ENCODE measurements around the gene DSCAM.

The DSCAM gene

DNA sequence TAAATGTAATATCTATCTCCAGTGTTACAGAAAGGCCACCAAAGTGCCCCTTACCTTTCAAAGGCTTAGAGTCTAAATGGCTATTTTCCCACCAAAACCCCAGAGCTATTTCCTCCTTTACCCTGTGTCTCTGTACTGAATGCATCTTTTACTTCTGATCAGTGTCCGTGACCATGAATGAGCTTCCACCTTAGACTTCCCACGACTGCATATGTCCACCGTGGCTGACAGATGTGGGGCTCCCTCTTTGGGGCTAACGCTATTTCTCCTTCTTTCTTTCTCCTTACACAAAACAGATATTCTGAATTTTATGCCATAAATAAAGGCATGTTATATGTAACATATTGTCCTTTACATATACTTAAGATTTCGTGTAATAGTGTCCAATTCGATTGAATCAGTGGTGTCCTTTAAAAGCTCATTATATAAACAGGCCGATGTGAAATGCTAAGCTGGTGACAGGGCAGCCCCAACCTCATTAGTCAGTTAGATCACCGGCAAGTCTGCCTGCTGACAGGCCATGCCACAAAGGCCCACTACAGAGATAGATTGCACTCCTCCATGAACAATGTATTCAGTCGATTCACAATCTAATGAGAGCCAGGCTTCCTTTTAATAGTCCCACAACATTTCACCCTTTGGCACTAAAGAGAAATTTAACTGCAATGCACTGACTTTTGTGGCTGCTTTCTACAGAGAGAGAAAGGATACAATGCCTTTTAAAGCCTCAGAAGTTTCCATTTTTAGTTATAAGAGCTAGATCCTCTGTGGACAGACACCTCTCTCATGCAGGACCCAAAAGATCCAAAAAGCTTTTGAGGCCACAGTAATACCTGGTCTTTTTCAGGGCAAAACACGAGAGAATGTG, 681.8 kb downstream of the DSCAM start:
- DNase-seq: peak; percentile 48

DNA sequence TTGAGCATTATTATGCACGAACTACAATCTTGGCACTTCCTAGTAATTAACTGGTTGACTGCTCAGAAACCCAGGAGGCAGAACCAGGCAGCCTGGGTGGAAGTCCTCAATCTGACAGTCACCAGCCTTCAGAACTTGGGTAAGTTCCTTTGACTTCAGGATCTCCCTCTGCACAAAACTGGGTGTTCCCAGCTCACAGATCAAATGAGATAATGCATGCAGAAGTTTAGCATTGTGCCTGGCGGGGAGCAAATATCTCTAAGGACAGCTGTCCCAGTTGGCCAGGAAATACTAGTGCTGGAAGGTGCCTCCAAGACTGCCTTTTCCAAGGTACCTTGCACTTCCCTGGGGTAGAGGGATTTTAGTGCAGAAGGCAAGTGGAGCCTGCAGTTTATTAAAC, 684.9 kb downstream of the DSCAM start:
- DNase-seq: no peak

DNA sequence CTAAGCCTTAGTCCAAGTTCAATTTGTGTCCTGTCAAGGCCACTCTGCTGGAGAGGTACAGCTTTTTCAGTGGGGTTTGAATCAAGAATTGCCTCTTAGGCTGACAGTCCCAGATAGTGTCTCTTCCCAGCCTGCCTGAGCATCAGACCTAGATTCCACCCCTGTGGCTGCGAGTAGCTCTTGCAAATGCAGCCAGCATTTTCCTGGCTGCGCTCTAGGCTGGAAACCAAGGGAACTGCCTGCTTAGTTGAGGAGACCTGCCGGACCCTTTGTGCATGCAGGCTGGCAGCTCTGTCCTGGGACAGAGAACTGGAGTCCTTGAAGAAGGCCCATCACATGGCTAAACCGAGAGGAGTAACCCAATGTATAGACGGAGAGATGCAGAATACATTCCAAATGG, 686.0 kb downstream of the DSCAM start:
- no peak for DNase-seq

DNA sequence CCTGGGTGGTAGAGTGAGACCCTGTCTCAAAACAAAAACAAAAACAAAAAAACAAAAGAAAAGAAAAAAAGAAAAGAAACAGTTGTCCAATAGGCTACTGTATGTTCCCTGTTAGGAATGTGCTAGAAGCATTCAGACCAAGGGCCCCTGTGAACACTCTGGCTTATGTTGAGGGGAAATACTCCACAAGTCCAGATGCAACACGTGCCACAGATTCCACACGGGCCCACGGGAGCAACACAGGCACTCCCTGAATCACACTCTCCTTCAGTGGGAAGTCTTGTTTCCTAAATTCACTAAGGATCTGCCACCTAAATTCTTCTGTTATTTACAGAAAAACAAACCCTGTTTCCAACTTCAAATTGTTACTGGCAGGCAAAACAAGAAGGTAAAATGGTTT, 688.6 kb downstream of the DSCAM start:
- peak; percentile 18 for DNase-seq

DNA sequence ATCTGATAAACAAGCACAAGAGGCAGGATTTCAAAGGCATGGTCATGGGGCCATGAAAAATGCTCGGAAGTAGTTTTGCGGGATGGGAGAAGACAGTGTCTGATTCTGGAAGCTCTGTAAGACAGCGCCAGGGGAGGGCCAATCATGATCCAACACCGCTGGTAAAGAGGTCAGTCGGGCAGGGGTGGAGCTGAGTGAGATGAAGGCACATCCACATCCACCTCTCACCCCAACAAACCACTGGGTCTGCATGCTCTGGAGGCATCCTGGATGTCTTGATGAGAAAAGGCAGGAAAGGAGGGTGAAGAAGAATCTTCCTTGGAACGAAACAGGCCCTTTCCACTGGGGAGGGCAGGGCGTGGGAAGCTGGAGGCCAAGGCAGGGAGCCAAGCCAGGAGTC, 691.4 kb downstream of the DSCAM start:
- no peak for DNase-seq

DNA sequence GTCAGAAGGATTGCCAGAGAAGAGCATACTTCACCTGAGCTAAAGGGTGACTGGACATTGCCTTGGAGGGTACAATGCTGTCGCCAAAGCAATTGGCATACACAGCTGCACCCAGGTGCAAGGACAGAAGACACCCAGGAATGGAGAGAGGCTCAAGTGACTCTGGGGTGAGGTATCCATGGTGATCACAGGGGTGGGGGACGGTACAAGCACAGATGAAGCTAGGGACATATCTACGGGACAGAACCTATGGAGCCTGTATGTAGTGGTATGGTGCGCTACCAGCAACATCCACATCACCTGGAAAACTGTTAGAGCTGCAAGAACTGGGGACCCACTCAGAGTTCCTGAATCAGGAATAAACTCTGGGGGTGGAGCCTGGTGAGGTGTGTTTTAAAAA, 693.6 kb downstream of the DSCAM start:
- no peak for DNase-seq

DNA sequence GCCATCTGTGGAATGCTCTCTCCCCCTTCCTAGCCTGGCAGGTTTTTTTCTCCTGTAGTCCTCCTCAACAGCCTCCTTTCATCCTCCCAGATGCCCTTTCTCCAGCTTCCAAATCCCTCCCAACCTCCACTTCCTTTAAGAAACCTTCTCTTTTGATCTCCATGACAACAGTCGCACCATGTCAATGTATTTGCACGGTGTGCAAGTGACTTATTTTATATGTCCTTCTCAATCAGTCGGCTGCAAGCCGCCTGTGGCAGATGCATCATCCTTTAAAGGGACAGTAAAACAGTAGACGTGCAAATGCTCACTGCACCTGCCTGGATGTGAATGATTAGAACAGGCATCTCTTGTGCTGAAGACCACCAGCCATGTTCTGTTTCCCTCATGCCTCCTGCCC, 694.5 kb downstream of the DSCAM start:
- DNase-seq: no peak

DNA sequence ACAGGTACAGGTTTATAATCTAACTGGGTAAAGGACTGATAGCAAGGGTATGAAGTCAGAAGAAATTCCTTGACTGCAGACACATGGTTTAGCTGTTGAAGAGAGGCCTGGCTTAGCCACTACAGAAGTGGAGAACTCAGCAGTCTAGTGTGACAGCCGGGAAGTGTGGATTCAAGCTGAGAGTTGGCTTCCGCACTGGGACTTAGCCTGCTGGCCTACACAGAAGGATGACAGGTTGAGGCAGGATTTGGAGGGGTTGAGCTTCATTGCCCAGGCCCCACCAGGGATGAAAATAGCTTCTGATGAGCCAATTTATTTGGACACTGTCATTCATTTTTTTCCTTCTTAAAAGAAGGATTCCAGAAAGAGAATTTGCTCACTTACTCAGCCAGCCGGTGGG, 695.3 kb downstream of the DSCAM start:
- DNase-seq: no peak

DNA sequence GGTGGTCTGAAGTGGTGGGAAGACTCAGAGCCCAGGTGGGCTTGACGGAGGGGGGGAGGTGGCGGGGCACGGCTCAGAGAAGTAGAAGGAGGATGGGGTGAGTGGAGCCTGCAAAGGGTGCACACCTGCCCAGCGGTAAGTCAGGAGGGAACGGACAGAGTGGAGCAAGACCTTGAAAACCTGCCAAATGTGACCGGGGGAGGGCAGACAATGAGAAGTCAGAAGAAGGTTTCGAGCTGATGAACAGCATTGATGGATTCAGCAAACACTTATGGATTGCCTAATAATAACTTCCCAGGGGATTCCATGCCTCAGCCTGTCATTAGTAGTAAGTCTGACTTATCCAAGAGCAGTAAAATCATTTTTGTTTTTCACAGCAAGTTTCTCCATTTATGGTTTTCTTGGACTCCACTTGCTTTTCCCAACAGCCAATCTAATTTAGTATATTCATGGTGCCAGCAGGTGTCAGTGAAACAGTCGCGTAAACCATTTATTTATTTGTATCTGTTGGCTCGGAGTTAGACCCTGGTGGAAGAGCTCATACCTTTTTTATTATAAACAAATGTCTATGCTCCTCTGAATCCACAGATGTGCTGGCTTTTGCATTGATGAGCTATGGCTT, 700.6 kb downstream of the DSCAM start:
- DNase-seq: no peak

DNA sequence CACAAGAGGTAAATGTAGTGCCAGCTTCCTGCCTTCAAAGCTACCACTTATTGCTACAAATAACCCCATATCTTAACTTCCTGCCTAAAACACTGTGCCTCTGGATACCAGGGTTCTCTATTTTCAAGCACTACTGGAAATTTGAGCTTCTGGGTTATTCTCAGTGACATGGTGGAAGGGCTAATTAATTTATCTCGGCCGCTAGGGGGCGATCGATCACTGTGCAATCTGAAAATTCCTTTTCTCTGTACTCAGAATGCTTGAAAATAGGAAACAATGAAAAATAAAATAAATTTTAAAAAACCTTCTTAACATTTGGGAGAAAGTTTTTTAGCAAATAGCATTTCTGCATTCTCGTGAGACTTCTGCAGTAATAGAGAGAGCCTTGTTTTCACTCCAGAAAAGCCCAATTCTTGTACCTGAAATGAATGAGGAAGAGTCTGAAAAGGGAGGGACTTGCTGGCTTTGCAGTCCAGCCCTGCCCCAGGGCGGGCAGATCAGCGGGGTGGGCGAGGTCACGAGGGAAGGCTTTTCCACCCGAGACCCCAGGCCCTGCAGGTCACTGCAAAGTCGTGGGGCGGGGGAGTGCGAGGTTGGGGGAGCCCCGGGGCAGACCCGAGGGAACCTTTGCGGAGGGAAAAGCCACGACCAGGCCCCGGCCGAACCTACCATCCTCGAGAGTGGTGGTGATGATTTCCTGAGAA, 703.0 kb downstream of the DSCAM start:
- DNase-seq: peak; percentile 40

DNA sequence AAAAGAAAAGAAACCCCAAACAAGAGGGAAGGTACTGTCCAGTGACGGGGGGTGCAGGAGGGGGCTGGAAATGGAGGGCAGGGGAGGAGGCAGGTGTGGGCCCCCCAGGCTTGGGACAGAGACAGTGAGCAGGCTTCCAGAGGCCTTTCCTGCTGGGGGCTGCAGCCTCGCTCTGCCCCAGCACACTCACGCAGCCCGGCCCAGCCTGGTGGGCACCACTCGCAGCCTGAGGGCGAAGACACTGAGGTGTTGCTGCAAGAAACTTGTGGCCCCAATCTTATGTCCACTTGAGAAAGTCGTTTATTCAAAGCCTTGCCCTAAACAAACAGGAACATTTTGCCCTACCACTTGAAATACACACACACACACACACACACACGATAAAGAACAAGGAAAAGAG, 705.3 kb downstream of the DSCAM start:
- no peak for DNase-seq

DNA sequence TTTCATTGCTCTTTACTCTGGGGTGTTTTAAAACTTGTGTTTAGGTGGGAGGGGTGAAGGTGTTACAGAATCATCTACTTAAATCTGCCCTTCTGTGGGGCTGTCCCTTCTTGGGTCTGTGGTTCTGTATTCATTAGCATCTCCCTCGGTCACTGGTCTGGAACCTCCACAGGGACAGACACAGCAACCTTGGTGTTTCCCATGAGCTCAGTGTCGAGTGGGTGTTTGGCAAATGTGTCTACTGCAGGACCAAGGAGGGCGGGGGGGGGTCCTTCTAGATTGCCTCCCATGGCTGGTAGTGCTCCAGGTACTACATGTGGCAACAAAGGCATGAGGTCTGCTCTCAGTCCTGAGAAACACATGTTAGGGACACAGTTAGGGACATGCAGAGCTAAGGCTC, 706.3 kb downstream of the DSCAM start:
- DNase-seq: no peak

DNA sequence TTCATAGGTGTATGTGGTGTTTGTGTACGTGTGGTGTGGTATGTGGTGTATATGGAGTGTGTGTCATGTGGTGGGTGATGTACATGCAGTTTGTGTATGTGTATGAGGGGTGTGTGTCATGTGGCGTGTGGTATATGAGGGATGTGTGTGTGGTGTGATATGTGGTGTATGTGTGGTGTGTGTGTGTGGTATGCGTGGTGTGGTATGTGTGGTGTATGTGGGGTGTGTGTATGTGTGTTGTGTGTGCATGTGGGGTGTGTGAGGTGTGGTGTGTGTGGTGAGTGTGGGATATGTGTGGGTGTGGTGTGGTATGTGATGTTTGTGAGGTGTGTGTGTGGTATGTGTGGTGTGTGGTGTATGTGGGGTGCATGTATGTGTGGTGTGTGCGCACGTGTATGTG, 707.3 kb downstream of the DSCAM start:
- no peak for DNase-seq

DNA sequence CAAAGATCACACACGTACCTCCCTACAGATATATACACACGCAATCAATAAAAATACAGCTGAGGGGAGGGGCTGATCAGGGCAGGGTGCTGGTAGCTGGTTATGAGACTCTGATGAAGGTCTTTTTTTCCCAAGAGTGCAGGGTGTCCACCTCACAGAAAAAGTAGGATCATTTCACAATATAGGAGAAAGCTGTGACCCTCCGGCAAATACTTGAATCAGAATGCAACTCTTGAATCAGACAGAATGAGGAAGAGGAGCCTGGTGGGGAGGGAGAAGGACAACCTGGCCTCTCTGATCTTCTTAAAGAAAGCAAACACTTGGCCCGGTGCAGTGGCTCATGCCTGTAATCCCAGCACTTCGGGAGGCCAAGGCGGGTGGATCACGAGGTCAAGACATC, 710.4 kb downstream of the DSCAM start:
- no peak for DNase-seq

DNA sequence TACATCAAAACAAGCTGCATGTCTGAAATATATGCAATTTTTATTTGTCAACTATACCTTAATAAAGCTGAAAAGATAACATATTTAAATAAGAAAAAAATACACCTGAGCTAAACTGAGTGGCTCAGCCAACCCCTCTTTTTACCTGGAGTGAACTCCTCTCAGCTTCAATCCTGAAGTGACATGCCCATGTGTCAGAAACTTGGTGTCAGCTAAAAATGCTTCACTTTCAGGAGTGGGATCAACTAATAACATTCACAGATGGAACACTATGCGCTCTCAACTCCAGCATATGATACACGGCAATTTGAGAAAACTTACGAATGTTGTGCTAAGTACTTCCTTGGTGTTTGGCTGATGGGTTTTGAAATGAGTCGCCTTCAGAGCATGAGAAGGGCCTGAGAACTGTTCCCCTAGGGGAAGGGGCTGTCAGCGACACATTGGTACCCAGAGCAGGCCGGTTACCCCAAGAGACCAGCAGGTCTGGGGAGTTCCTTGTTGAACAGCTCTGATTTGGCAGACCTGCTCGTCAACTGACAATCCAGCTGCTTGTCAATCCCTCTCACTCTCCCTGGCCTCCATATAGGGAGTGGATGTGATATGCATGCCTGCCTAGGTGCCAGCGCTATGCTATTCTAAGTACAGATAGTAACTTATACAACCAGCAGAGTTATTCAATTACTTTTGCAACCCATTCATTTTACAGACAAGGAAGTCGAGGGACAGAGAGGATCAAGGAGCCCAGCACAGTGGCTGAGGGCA, 712.0 kb downstream of the DSCAM start:
- no peak for DNase-seq

DNA sequence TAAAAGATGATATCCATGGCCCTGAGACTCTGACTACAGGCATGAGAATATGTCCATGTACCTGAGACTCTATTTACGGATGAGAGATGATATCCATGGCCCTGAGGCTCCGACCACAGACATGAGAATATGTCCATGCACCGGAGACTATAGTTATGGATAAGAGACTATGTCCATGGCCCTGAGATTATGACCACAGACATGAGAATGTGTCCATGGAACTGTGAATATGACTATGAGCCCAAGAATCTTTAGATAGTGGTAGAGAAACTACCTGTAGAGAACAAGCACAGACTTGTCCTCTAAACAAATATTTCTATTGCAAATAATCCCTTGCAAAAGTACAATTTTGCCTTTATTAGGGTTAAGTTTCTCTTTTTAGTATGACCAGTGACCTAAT, 716.5 kb downstream of the DSCAM start:
- no peak for DNase-seq

DNA sequence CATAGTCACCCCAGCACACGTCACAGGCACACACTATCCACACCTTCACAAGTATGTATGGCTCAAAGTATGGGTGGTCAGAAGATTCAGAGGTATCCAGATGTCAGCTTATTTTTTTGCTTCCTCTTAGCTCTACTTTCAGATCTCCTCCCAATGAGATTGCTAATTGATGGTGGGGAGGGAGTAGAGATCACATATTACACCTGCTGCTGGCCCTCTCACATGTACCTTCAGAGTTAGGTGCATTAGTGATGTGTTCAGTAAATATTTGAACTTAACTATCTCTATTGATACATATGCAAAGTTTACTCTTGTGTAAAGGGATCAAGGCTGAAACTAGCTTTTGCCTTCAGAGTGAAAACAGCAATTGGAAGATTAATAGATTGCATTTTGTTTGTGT, 717.1 kb downstream of the DSCAM start:
- no peak for DNase-seq

DNA sequence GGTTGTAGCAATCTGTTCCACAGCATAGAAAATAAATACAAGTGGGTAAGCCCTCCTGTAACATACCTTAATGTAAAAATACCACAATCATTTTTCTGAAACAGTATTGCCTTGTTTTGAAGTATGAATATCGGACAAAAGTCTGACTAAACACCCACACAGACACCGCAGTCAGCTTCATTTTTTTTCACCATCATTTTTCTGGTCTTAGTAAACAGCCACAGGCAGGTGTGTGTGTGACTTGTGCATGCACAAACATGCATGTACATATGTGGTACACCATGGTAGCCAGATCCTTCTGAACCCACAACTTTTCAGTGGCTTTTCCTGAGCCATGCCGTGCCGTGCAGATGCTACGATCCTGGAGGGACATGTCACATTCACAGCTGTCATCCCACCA, 718.1 kb downstream of the DSCAM start:
- DNase-seq: no peak

DNA sequence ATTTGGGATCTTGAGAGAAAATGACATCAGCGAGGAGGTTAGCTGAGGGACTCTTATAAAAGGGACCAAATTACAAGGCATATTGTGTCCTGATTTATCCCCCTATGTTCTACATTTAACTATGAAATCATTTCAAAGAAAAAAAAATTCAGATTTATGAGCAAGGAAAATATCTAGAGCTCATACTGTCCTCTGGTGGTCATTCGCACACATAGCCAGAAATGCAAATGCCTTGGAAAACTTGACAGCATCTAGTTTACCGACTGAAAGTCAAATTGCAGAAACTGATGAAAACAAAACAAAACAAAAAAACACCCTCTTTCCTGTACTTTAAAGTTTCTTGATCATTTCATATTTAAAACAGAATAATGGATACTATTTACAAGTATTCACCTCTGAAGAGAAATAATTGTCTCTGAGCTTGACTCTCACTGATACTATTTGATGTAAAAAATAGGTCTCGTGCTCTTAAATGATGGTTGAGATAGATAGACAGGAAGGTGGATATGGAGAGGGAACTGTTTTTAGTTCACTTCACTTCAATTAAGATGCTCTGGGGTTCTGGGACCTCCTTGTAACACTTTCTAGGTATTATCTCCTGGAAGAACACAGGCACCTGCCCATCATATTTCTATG, 725.9 kb downstream of the DSCAM start:
- peak; percentile 24 for DNase-seq

DNA sequence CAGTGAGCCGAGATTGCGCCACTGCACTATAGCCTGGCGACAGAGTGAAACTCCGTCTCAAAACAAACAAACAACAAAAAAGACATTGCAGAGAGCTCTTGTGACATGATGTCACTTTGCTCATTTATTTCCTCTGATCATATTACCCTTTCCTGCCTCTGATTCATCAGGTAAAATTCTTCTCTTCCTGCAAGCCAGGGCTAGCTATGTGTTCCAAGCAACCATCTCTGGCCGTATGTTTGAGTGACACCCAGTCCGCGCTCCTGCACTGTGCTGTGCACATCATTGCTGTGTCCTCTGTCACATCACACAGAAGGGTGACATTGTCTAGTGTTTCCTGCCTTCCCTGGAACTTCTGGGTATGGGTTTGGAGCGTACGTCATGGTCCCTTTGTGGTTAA, 728.4 kb downstream of the DSCAM start:
- no peak for DNase-seq

DNA sequence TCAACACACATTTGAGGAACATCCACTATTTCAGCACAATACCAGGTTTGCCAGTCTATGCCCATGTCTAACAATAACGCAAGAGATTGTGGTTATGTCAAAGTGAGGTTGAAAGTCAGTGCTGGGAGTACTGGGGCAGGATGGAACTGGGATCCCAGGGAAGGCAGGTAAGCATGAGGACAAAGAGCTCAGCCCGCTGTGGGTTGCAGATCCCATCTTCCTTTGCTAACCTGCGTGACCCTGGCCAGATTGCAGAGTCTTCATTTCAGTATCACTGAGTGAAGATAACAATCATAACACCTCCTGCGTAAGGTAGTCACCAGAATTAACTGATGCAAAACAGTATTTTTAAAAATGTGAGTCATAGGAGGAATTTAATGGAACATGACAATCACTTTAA, 729.7 kb downstream of the DSCAM start:
- no peak for DNase-seq

DNA sequence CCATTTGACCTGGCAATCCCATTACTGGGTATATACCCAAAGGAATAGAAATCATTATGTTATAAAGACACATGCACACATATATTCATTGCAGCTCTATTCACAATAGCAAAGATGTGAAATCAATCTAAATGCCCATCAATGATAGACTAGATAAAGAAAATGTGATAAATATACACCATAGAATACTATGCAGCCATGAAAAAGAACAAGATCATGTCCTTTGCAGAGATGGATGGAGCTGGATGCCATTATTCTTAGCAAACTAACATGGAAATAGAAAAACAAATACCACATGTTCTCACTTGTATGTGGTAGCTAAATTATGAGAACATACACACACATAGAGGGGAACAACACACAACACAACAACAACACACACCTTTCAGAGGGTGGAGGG, 731.2 kb downstream of the DSCAM start:
- DNase-seq: no peak

DNA sequence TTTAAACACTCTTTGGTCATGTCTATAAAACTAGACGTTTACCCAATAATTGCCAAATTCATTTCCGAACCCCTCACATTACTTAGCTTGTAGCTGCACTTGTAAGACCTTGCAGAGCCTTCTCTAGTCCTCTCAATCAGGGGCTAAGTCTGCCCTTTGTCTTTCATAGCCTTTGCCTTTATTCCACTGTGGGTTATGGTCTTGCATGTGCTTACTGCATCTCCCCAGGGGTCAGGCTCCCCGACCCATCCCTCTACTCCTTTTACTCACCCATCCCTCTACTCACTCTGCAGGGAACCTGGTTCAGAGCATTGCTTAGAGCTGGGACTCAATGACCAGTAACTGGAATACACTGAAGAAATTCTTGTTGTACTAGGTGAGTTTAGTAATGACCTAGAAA, 744.3 kb downstream of the DSCAM start:
- no peak for DNase-seq

Data from fibroblast of skin of back (primary cell).